ENCODE data around the gene SLC17A3.

The SLC17A3 gene

GRCh38 chr6:25889877-25890853 is 16.1 kb upstream of the SLC17A3 start:
- in situ Hi-C loops (cut with MboI; ENCODE audit: low sequenced_read_pairs): no loop called here

GRCh38 chr6:25888626-25889025 is 14.6 kb upstream of the SLC17A3 start:
- in situ Hi-C loops (cut with MboI; ENCODE audit: low sequenced_read_pairs): no loop called here

- in situ Hi-C loops (cut with MboI; ENCODE audit: low sequenced_read_pairs): no loop called here
Measured at GRCh38 chr6:25886066-25886465, 12.0 kb upstream of the SLC17A3 start.

- in situ Hi-C loops (cut with MboI; ENCODE audit: low sequenced_read_pairs): no loop called here
Measured at GRCh38 chr6:25883991-25884390, 9.9 kb upstream of the SLC17A3 start.

GRCh38 chr6:25883536-25883935 is 9.5 kb upstream of the SLC17A3 start:
- in situ Hi-C loops (cut with MboI; ENCODE audit: low sequenced_read_pairs): no loop called here

- in situ Hi-C loops (cut with MboI; ENCODE audit: low sequenced_read_pairs): no loop called here
Measured at GRCh38 chr6:25882051-25882496, 8.0 kb upstream of the SLC17A3 start.

- in situ Hi-C loops (cut with MboI; ENCODE audit: low sequenced_read_pairs): no loop called here
Measured at GRCh38 chr6:25880601-25881000, 6.6 kb upstream of the SLC17A3 start.

- in situ Hi-C loops (cut with MboI; ENCODE audit: low sequenced_read_pairs): no loop called here
Measured at GRCh38 chr6:25878721-25879322, 4.8 kb upstream of the SLC17A3 start.

GRCh38 chr6:25875926-25876602 is 2.0 kb upstream of the SLC17A3 start:
- in situ Hi-C loops (cut with MboI; ENCODE audit: low sequenced_read_pairs): no loop called here

GRCh38 chr6:25875563-25875905 is 1.5 kb upstream of the SLC17A3 start:
- in situ Hi-C loops (cut with MboI; ENCODE audit: low sequenced_read_pairs): no loop called here

- in situ Hi-C loops (cut with MboI; ENCODE audit: low sequenced_read_pairs): no loop called here
Measured at GRCh38 chr6:25874822-25875562, 949 bp upstream of the SLC17A3 start.

- in situ Hi-C loops (cut with MboI; ENCODE audit: low sequenced_read_pairs): no loop called here
Measured at GRCh38 chr6:25872814-25873213, 1.2 kb downstream of the SLC17A3 start.

- in situ Hi-C loops (cut with MboI; ENCODE audit: low sequenced_read_pairs): no loop called here
Measured at GRCh38 chr6:25869840-25870239, 4.2 kb downstream of the SLC17A3 start.

GRCh38 chr6:25868436-25869183 is 5.4 kb downstream of the SLC17A3 start:
- in situ Hi-C loops (cut with MboI; ENCODE audit: low sequenced_read_pairs): no loop called here

- in situ Hi-C loops (cut with MboI; ENCODE audit: low sequenced_read_pairs): no loop called here
Measured at GRCh38 chr6:25866011-25866410, 8.0 kb downstream of the SLC17A3 start.

- in situ Hi-C loops (cut with MboI; ENCODE audit: low sequenced_read_pairs): no loop called here
Measured at GRCh38 chr6:25863360-25863759, 10.7 kb downstream of the SLC17A3 start.

GRCh38 chr6:25862199-25862598 is 11.8 kb downstream of the SLC17A3 start:
- in situ Hi-C loops (cut with MboI; ENCODE audit: low sequenced_read_pairs): no loop called here

GRCh38 chr6:25852756-25853155 is 21.3 kb downstream of the SLC17A3 start:
- in situ Hi-C loops (cut with MboI; ENCODE audit: low sequenced_read_pairs): no loop called here

- in situ Hi-C loops (cut with MboI; ENCODE audit: low sequenced_read_pairs): no loop called here
Measured at GRCh38 chr6:25851961-25852360, 22.1 kb downstream of the SLC17A3 start.

GRCh38 chr6:25844518-25844917 is 29.5 kb downstream of the SLC17A3 start:
- in situ Hi-C loops (cut with MboI; ENCODE audit: low sequenced_read_pairs): no loop called here

Data from hTERT RPE-1 (cell line).